Measurements from ENCODE around the gene PAIP1.

- TF ChIP-seq, protein P1, sequence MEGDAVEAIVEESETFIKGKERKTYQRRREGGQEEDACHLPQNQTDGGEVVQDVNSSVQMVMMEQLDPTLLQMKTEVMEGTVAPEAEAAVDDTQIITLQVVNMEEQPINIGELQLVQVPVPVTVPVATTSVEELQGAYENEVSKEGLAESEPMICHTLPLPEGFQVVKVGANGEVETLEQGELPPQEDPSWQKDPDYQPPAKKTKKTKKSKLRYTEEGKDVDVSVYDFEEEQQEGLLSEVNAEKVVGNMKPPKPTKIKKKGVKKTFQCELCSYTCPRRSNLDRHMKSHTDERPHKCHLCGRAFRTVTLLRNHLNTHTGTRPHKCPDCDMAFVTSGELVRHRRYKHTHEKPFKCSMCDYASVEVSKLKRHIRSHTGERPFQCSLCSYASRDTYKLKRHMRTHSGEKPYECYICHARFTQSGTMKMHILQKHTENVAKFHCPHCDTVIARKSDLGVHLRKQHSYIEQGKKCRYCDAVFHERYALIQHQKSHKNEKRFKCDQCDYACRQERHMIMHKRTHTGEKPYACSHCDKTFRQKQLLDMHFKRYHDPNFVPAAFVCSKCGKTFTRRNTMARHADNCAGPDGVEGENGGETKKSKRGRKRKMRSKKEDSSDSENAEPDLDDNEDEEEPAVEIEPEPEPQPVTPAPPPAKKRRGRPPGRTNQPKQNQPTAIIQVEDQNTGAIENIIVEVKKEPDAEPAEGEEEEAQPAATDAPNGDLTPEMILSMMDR (conservative IDR thresholded peaks at IDR 0.05 in 1 of 2, IDR thresholded peaks at IDR 0.05 in 1 of 2; ENCODE audit: extremely low read depth in 1 of 2, insufficient read depth in 1 of 2, low read depth in 1 of 2, low read length in 2 of 2), result peak; percentile 71 to 73
- no peak for TF ChIP-seq EZH2 (IDR thresholded peaks at IDR 0.05; ENCODE audit: borderline replicate concordance, low read length)
Observed at GRCh38 chr5:43484106-43484849, 72.6 kb downstream of the PAIP1 start.
